B cell (primary cell): ENCODE data around the gene POU2AF2. TPM values are rescaled to one million over a fixed set of nuclear protein-coding genes. Genes with fewer than 3 reads are reported as not detected.

ENCODE experiments used
- ATAC-seq: fragments of 200-7000 bp; cut with Tn5 transposase; one replicate; pipeline ENCODE4 v1.10.0; 2021; ENCODE audit warnings: low read depth, mild to moderate bottlenecking, moderate number of reproducible peaks, moderate library complexity
- CTCF ChIA-PET: fragments of 350-600 bp; sonication (Branson Sonifier 250); formaldehyde crosslinking; loops from one replicate; lab custom pipeline; 2021; ENCODE audit warnings: antibody characterized with exemption, inconsistent platforms; lab: Charles Lee
- POLR2A ChIA-PET: fragments of 350-600 bp; sonication (Branson Sonifier 250); formaldehyde crosslinking; loops from one replicate; lab custom pipeline; 2021; ENCODE audit warnings: antibody characterized with exemption; lab: Charles Lee
- DNase-seq: peaks from one replicate; pipeline ENCODE4 v3.0.0; 2013
- H2AFZ ChIP-seq: 2 replicates; pipeline ENCODE4 v1.6.1; 2012; ENCODE audit warnings: mild to moderate bottlenecking, low read depth, low read length; ENCODE audit not compliant: insufficient read depth, poor library complexity, severe bottlenecking
- H3K27ac ChIP-seq, 2 donors: 1 replicate in 1 of 2; 2 replicates in 1 of 2; pipeline ENCODE4 v1.5.1; 2012 to 2013; ENCODE audit warnings: low read length in 2 of 2, mild to moderate bottlenecking in 2 of 2, moderate library complexity in 1 of 2
- H3K27me3 ChIP-seq, 4 experiments: fragments of 200-600 bp in 1 of 4; sonication (generic) in 1 of 4; replicated peaks in 1 of 4; 1 replicate in 2 of 4; 2 replicates in 2 of 4; pipeline versions ENCODE4 v1.6.1 to v1.7.0; 2013 to 2016; ENCODE audit warnings: low read length in 3 of 4, mild to moderate bottlenecking in 2 of 4, mixed read lengths in 1 of 4, moderate library complexity in 1 of 4; ENCODE audit not compliant: insufficient read depth in 4 of 4, control insufficient read depth in 3 of 4; ENCODE audit errors: control extremely low read depth in 1 of 4
- H3K36me3 ChIP-seq, 2 experiments: replicated peaks in 1 of 2; 1 replicate in 1 of 2; 2 replicates in 1 of 2; pipeline versions ENCODE4 v1.6.1 to v1.7.1; 2013; ENCODE audit warnings: low read length in 1 of 2; ENCODE audit not compliant: insufficient read depth in 2 of 2, control insufficient read depth in 1 of 2; ENCODE audit errors: control extremely low read depth in 1 of 2, extremely low read depth in 1 of 2
- H3K4me1 ChIP-seq, 2 donors: fragments of 200-600 bp in 1 of 2; sonication (generic) in 1 of 2; 1 replicate in 1 of 2; 2 replicates in 1 of 2; pipeline versions ENCODE4 v1.5.1 to v1.6.1; 2013 to 2017; ENCODE audit warnings: low read length in 2 of 2; ENCODE audit not compliant: control insufficient read depth in 2 of 2, insufficient read depth in 2 of 2
- H3K4me2 ChIP-seq: replicated peaks from 2 replicates; pipeline ENCODE3; 2012; ENCODE audit warnings: mild to moderate bottlenecking, low read depth, low read length; ENCODE audit not compliant: poor library complexity, severe bottlenecking
- H3K4me3 ChIP-seq, 5 experiments: fragments of 200-600 bp in 1 of 5; sonication (generic) in 1 of 5; 1 replicate in 3 of 5; 2 replicates in 2 of 5; pipeline versions ENCODE4 v1.5.1 to v1.7.0; 2011 to 2016; ENCODE audit warnings: low read length in 4 of 5, mild to moderate bottlenecking in 4 of 5, low read depth in 2 of 5, control low read depth in 1 of 5, moderate library complexity in 1 of 5; ENCODE audit not compliant: insufficient read depth in 1 of 5; ENCODE audit errors: control extremely low read depth in 1 of 5, extremely low read depth in 1 of 5
- H3K79me2 ChIP-seq: fragments of 200-600 bp; sonication (generic); one replicate; pipeline ENCODE4 v1.6.0; 2016; ENCODE audit warnings: low read length; ENCODE audit not compliant: control insufficient read depth, insufficient read depth
- H3K9ac ChIP-seq: fragments of 200-600 bp; sonication (generic); 2 replicates; pipeline ENCODE4 v1.6.1; 2017; ENCODE audit warnings: mild to moderate bottlenecking, low read length, moderate library complexity
- H3K9me3 ChIP-seq, 3 donors: one replicate each; pipeline versions ENCODE4 v1.6.1 to v1.7.1; 2013; ENCODE audit warnings: low read length in 2 of 3; ENCODE audit not compliant: control insufficient read depth in 2 of 3, insufficient read depth in 1 of 3; ENCODE audit errors: control extremely low read depth in 1 of 3
- H4K20me1 ChIP-seq: 2 replicates; pipeline ENCODE4 v1.6.0; 2012; ENCODE audit warnings: mild to moderate bottlenecking, low read length; ENCODE audit not compliant: insufficient read depth, control insufficient read depth, poor library complexity, severe bottlenecking
- H3K27ac Mint-ChIP-seq: one replicate; pipeline ENCODE4 v1.8.0; 2021; ENCODE audit warnings: mixed read lengths
- H3K27me3 Mint-ChIP-seq: one replicate; pipeline ENCODE4 v1.8.0; 2021; ENCODE audit warnings: mixed read lengths
- H3K4me1 Mint-ChIP-seq: one replicate; pipeline ENCODE4 v1.8.0; 2021; ENCODE audit warnings: mixed read lengths
- H3K4me3 Mint-ChIP-seq: one replicate; pipeline ENCODE4 v1.8.0; 2021; ENCODE audit warnings: mixed read lengths
- H3K9me3 Mint-ChIP-seq: one replicate; pipeline ENCODE4 v1.8.0; 2022; ENCODE audit warnings: mixed read lengths; ENCODE audit not compliant: insufficient read depth
- CTCF ChIP-seq: fragments of 200-600 bp; IDR thresholded peaks from one replicate; pipeline ENCODE4 v1.8.0; 2022; ENCODE audit warnings: antibody characterized with exemption, mild to moderate bottlenecking
- EZH2 ChIP-seq: IDR thresholded peaks from 2 replicates; pipeline ENCODE4 v1.6.1; 2012; ENCODE audit warnings: borderline replicate concordance, low read depth, mild to moderate bottlenecking, moderate library complexity, low read length; ENCODE audit not compliant: insufficient read depth, poor library complexity, severe bottlenecking
- WGBS: methylation state at CpG from one replicate; pipeline ENCODE4 v1.1.5; 2013; ENCODE audit warnings: missing lambda C conversion rate; ENCODE audit not compliant: insufficient coverage; 5-methylcytosine and 5-hydroxymethylcytosine counted together
- intact Hi-C: fragments of 100-400 bp; cut with micrococcal nuclease; formaldehyde crosslinking; loops from one replicate; pipeline ENCODE4 v1.10.0; 2022
- polyA plus RNA-seq: library from polyadenylated mRNA; depleted of rRNA; stranded (reverse); fragments of >200 nt; gene quantifications from 2 replicates; pipeline ENCODE4 v1.2.3, GENCODE V29; 2012
- total RNA-seq, 2 donors: library from RNA; stranded (reverse); fragments of 120-200 nt in 1 of 2; gene quantifications; 1 replicate in 1 of 2; 2 replicates in 1 of 2; pipeline versions ENCODE4 v1.2.3 to v1.2.4, GENCODE V29; 2013 to 2022

Gene POU2AF2
- total and polyA plus RNA-seq, 2 donors (not counting 1 experiment from before 2014, with no cell fraction given): not detected

GRCh38 chr11:111298413-111299100, 53.0 kb downstream of the POU2AF2 start, which contains the start of gene POU2AF3:
Gene POU2AF3, plus strand, starts transcription at chr11:111298546. Its CDS starts 36 bp downstream, at chr11:111298582.
- Histone ChIP-seq H3K27me3 (peaks cover 0 to 29% (median 9%) of the 10 kb centered on the region in 4 experiments), H3K4me1 (peaks cover 32 to 45% of the 10 kb centered on the region in 2 donors), H3K9me3 (peaks cover 0 to 3% (median 0%) of the 10 kb centered on the region in 3 donors), H4K20me1 (no peaks in the 10 kb centered on the region), H3K4me2 (peak within 1 kb of the TSS; percentile 99), H3K79me2 (no peaks in the 10 kb centered on the region), H2AFZ (peak within 1 kb of the TSS; percentile 97), H3K36me3 (no peaks in the 10 kb centered on the region), H3K27ac (peak within 1 kb of the TSS in 1 of 2 donors; percentile 23), H3K4me3 (peak within 1 kb of the TSS in 4 of 5 experiments; percentile 57 to 77 (median 66)), H3K9ac (peak within 1 kb of the TSS; percentile 75)
- peaks cover 12% of the 10 kb centered on the region for H3K27me3 Mint-ChIP-seq
- CTCF ChIA-PET: interaction anchor here (0.7 to 6.7 kb wide), 8 partner anchors 8 to 148 kb away, joined by 3 to 42 read pairs (median 4); no protein-coding TSS in a partner anchor
- no peak for TF ChIP-seq EZH2
- TF ChIP-seq CTCF: no peak
- peaks cover 35% of the 10 kb centered on the region for H3K4me1 Mint-ChIP-seq
- H3K27ac Mint-ChIP-seq: peak within 1 kb of the TSS; percentile 22
- intact Hi-C loops: loop anchor here (1.0 to 2.0 kb wide), 2 partner anchors 16 to 125 kb away; no protein-coding TSS in a partner anchor
- no peaks in the 10 kb centered on the region for H3K9me3 Mint-ChIP-seq
- 15% methylated on average over 55 of the region's 57 CpGs for WGBS
- POLR2A ChIA-PET: interaction anchor here (0.7 to 1.2 kb wide), 3 partner anchors 118 to 124 kb away, joined by 3 to 4 read pairs (median 4); no protein-coding TSS in a partner anchor
- H3K4me3 Mint-ChIP-seq: peak within 1 kb of the TSS; percentile 76
- DNase-seq (peak; percentile 11), ATAC-seq (peak; percentile 44)
